HepG2 (cell line): ENCODE data around the gene RPL41. TPM values are rescaled to one million over a fixed set of nuclear protein-coding genes. Genes with fewer than 3 reads are reported as not detected.

Experiments
- ARNT2 ChIP-seq: sonication (generic); formaldehyde crosslinking; IDR thresholded peaks from 2 replicates; pipeline ENCODE4 v1.8.0; 2022; ENCODE audit warnings: mild to moderate bottlenecking, low read depth, missing genetic modification reagents, moderate library complexity
- CBFB ChIP-seq: sonication (generic); formaldehyde crosslinking; IDR thresholded peaks from 2 replicates; pipeline ENCODE4 v1.4.0; 2020; ENCODE audit warnings: missing genetic modification reagents
- DR1 ChIP-seq: sonication (generic); formaldehyde crosslinking; IDR thresholded peaks from 2 replicates; pipeline ENCODE4 v1.8.0; 2021; ENCODE audit warnings: mild to moderate bottlenecking, missing genetic modification reagents, inconsistent platforms
- FOXJ3 ChIP-seq: sonication (generic); formaldehyde crosslinking; IDR thresholded peaks from 2 replicates; pipeline ENCODE4 v1.4.0; 2020; ENCODE audit warnings: missing genetic modification reagents, mild to moderate bottlenecking, borderline replicate concordance
- HMGA1 ChIP-seq: sonication (generic); formaldehyde crosslinking; conservative IDR thresholded peaks from 2 replicates; pipeline ENCODE4 v1.4.0; 2020; ENCODE audit warnings: missing genetic modification reagents
- HNRNPK ChIP-seq: fragments of 200-400 bp; formaldehyde crosslinking; IDR thresholded peaks from 2 replicates; pipeline ENCODE4 v1.6.1; 2018; ENCODE audit warnings: low read length, low read depth, moderate library complexity, mild to moderate bottlenecking; ENCODE audit not compliant: poor library complexity, severe bottlenecking
- REPIN1 ChIP-seq: sonication (generic); formaldehyde crosslinking; IDR thresholded peaks from 2 replicates; pipeline ENCODE4 v1.8.0; 2022; ENCODE audit warnings: missing genetic modification reagents, low read depth, mild to moderate bottlenecking, borderline replicate concordance
- SP2 ChIP-seq: sonication (generic); formaldehyde crosslinking; IDR thresholded peaks from 2 replicates; pipeline ENCODE4 v1.5.1; 2020; ENCODE audit warnings: mild to moderate bottlenecking, missing genetic modification reagents
- ZNF430 ChIP-seq: sonication (generic); formaldehyde crosslinking; IDR thresholded peaks from 2 replicates; pipeline ENCODE4 v1.9.0; 2021; ENCODE audit warnings: mild to moderate bottlenecking, missing genetic modification reagents
- ZNF431 ChIP-seq: sonication (generic); formaldehyde crosslinking; IDR thresholded peaks from 2 replicates; pipeline ENCODE4 v1.9.0; 2022; ENCODE audit warnings: missing genetic modification reagents, low read depth, mild to moderate bottlenecking, borderline replicate concordance
- ZNF562 ChIP-seq: sonication (generic); formaldehyde crosslinking; IDR thresholded peaks from 2 replicates; pipeline ENCODE4 v1.8.0; 2022; ENCODE audit warnings: missing genetic modification reagents, borderline replicate concordance
- polyA plus RNA-seq, 8 experiments: library from polyadenylated mRNA; depleted of rRNA in 3 of 8; stranded (reverse) in 7 of 8; unstranded in 1 of 8; fragments of >200 nt; fragmentation: Illumina TruSeq in 4 of 8; extraction: Trizol in 4 of 8; gene quantifications; 2 replicates each; pipeline versions ENCODE4 v1.2.1 to v1.2.3, GENCODE V29; 2011 to 2016; ENCODE audit warnings: low read depth in 4 of 8, missing spikeins in 1 of 8, mixed read lengths in 1 of 8; ENCODE audit not compliant: insufficient read depth in 1 of 8
- total RNA-seq, 5 experiments: library from RNA; depleted of rRNA; stranded (reverse); fragments of >200 nt; fragmentation: Illumina TruSeq; extraction: Trizol; gene quantifications; 2 replicates each; pipeline ENCODE4 v1.2.3, GENCODE V29; 2016; ENCODE audit warnings: low read depth in 1 of 5
- TF ChIP-seq, protein P1 (sequence below): sonication (generic); formaldehyde crosslinking; IDR thresholded peaks from 2 replicates; pipeline ENCODE4 v1.4.0; 2020; ENCODE audit warnings: missing genetic modification reagents, borderline replicate concordance
- TF ChIP-seq, protein P2 (sequence below): sonication (generic); formaldehyde crosslinking; IDR thresholded peaks from 2 replicates; pipeline ENCODE4 v1.8.1; 2023; ENCODE audit warnings: mild to moderate bottlenecking, inconsistent platforms, moderate library complexity, missing genetic modification reagents, borderline replicate concordance
- TF ChIP-seq, protein P3 (sequence below): sonication (generic); formaldehyde crosslinking; IDR thresholded peaks from 2 replicates; pipeline ENCODE4 v1.4.0; 2020; ENCODE audit warnings: missing genetic modification reagents, borderline replicate concordance
- TF ChIP-seq, protein P4 (sequence below): sonication (generic); formaldehyde crosslinking; IDR thresholded peaks from 2 replicates; pipeline ENCODE4 v1.5.0; 2020; ENCODE audit warnings: mild to moderate bottlenecking, missing genetic modification reagents, moderate library complexity
- TF ChIP-seq, protein P5 (sequence below): sonication (generic); formaldehyde crosslinking; IDR thresholded peaks from 2 replicates; pipeline ENCODE4 v1.8.0; 2022; ENCODE audit warnings: mild to moderate bottlenecking, missing genetic modification reagents

RPL41 gene
- total and polyA plus RNA-seq, 2 of the 13 experiments (the other 11 are each of a cell fraction or from before 2014, with no cell fraction given): 4,012 to 7,670 TPM

DNA sequence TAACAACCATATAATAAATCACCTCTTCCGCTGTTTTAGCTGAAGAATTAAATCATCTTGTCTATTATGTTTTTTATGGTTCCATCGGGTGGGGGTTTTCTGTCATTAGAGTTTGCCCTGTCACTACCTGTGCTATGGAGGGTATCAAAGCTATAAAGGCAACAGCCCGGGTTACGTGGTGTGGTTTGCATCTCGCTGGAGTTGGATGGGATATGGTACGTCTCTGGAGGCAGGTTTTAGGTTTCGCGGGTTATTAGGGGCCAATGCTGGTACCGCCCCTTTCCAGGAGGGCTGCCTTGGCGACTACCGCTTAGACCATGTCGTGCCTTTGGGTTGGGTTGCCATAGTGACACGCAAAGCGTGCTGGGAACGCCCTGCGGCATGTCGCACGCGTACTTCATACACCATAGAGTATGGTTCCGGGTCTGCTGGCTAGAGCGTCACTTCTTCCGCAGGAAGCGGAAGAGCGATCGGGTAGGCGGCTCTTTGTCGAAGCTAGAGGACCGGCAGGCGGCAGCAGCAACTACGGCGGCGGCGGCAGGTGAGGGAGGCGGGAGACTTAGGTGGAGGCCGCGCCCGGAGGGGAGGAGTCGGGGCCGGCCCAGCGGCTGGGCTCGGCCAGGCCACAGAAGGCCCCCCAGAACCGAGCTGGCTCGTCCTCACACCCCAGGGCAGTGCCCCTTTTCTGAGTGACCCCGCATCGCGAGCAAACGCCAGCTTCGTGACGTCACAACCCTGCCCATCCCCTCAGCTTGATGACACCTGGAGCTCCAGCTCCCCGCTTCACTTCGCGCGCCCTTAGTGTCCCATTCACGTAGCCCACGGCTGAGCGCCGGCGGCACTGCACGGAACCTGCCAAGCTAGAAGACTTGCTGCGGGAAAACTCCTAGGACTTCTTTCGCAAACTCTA lies 1.6 kb downstream of the RPL41 start, which contains the start of gene ZC3H10 (continued):
- TF ChIP-seq ARNT2 (CRISPR knock-in tag) (peak; percentile 92), CBFB (CRISPR knock-in tag) (peak; percentile 88), ZNF431 (CRISPR knock-in tag) (peak; percentile 94), SP2 (CRISPR knock-in tag) (peak; percentile 80), HMGA1 (CRISPR knock-in tag) (no peak), HNRNPK (peak; percentile 54), ZNF562 (CRISPR knock-in tag) (no peak), FOXJ3 (CRISPR knock-in tag) (0 out of 2 replicates have a peak, but pooled peaks have one; percentile 13), ZNF430 (CRISPR knock-in tag) (peak; percentile 92), REPIN1 (CRISPR knock-in tag) (peak; percentile 96), DR1 (CRISPR knock-in tag) (peak; percentile 85)
- TF ChIP-seq, protein P1, sequence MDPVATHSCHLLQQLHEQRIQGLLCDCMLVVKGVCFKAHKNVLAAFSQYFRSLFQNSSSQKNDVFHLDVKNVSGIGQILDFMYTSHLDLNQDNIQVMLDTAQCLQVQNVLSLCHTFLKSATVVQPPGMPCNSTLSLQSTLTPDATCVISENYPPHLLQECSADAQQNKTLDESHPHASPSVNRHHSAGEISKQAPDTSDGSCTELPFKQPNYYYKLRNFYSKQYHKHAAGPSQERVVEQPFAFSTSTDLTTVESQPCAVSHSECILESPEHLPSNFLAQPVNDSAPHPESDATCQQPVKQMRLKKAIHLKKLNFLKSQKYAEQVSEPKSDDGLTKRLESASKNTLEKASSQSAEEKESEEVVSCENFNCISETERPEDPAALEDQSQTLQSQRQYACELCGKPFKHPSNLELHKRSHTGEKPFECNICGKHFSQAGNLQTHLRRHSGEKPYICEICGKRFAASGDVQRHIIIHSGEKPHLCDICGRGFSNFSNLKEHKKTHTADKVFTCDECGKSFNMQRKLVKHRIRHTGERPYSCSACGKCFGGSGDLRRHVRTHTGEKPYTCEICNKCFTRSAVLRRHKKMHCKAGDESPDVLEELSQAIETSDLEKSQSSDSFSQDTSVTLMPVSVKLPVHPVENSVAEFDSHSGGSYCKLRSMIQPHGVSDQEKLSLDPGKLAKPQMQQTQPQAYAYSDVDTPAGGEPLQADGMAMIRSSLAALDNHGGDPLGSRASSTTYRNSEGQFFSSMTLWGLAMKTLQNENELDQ (CRISPR knock-in tag): no peak
- TF ChIP-seq, protein P2, sequence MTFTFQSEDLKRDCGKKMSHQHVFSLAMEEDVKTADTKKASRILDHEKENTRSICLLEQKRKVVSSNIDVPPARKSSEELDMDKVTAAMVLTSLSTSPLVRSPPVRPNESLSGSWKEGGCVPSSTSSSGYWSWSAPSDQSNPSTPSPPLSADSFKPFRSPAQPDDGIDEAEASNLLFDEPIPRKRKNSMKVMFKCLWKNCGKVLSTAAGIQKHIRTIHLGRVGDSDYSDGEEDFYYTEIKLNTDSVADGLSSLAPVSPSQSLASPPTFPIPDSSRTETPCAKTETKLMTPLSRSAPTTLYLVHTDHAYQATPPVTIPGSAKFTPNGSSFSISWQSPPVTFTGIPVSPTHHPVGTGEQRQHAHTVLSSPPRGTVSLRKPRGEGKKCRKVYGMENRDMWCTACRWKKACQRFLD (CRISPR knock-in tag): no peak
- TF ChIP-seq, protein P3, sequence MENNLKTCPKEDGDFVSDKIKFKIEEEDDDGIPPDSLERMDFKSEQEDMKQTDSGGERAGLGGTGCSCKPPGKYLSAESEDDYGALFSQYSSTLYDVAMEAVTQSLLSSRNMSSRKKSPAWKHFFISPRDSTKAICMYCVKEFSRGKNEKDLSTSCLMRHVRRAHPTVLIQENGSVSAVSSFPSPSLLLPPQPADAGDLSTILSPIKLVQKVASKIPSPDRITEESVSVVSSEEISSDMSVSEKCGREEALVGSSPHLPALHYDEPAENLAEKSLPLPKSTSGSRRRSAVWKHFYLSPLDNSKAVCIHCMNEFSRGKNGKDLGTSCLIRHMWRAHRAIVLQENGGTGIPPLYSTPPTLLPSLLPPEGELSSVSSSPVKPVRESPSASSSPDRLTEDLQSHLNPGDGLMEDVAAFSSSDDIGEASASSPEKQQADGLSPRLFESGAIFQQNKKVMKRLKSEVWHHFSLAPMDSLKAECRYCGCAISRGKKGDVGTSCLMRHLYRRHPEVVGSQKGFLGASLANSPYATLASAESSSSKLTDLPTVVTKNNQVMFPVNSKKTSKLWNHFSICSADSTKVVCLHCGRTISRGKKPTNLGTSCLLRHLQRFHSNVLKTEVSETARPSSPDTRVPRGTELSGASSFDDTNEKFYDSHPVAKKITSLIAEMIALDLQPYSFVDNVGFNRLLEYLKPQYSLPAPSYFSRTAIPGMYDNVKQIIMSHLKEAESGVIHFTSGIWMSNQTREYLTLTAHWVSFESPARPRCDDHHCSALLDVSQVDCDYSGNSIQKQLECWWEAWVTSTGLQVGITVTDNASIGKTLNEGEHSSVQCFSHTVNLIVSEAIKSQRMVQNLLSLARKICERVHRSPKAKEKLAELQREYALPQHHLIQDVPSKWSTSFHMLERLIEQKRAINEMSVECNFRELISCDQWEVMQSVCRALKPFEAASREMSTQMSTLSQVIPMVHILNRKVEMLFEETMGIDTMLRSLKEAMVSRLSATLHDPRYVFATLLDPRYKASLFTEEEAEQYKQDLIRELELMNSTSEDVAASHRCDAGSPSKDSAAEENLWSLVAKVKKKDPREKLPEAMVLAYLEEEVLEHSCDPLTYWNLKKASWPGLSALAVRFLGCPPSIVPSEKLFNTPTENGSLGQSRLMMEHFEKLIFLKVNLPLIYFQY (CRISPR knock-in tag): no peak
- TF ChIP-seq, protein P4, sequence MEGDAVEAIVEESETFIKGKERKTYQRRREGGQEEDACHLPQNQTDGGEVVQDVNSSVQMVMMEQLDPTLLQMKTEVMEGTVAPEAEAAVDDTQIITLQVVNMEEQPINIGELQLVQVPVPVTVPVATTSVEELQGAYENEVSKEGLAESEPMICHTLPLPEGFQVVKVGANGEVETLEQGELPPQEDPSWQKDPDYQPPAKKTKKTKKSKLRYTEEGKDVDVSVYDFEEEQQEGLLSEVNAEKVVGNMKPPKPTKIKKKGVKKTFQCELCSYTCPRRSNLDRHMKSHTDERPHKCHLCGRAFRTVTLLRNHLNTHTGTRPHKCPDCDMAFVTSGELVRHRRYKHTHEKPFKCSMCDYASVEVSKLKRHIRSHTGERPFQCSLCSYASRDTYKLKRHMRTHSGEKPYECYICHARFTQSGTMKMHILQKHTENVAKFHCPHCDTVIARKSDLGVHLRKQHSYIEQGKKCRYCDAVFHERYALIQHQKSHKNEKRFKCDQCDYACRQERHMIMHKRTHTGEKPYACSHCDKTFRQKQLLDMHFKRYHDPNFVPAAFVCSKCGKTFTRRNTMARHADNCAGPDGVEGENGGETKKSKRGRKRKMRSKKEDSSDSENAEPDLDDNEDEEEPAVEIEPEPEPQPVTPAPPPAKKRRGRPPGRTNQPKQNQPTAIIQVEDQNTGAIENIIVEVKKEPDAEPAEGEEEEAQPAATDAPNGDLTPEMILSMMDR (CRISPR knock-in tag): peak; percentile 91
- TF ChIP-seq, protein P5, sequence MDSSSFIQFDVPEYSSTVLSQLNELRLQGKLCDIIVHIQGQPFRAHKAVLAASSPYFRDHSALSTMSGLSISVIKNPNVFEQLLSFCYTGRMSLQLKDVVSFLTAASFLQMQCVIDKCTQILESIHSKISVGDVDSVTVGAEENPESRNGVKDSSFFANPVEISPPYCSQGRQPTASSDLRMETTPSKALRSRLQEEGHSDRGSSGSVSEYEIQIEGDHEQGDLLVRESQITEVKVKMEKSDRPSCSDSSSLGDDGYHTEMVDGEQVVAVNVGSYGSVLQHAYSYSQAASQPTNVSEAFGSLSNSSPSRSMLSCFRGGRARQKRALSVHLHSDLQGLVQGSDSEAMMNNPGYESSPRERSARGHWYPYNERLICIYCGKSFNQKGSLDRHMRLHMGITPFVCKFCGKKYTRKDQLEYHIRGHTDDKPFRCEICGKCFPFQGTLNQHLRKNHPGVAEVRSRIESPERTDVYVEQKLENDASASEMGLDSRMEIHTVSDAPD (CRISPR knock-in tag): 0 out of 2 replicates have a peak, but pooled peaks have one; percentile 48
